Natural killer cell (primary cell): ENCODE data around the gene ALX1. TPM values are rescaled to one million over a fixed set of nuclear protein-coding genes. Genes with fewer than 3 reads are reported as not detected.
"Not testable (repeated sequence)": the region's sequence is repeated elsewhere in the genome, so short reads cannot be mapped to it uniquely, and the experiment has no call there.

Experiments used
- ATAC-seq, 3 donors: fragments of 150-1000 bp in 2 of 3; fragments of 200-7000 bp in 1 of 3; cut with Tn5 transposase; 1 replicate in 1 of 3; 2 replicates in 2 of 3; pipeline ENCODE4 v1.10.0; 2021; ENCODE audit warnings: mild to moderate bottlenecking in 2 of 3, moderate library complexity in 2 of 3
- DNase-seq, 2 donors: peaks; one replicate each; pipeline versions ENCODE4 v3.0.0 to v3.0.0-alpha.2; 2013 to 2021; ENCODE audit warnings: mixed read lengths in 1 of 2
- H3K27ac ChIP-seq: one replicate; pipeline ENCODE4 v1.5.1; 2013; ENCODE audit warnings: mild to moderate bottlenecking, low read length
- H3K27me3 ChIP-seq: one replicate; pipeline ENCODE4 v1.6.1; 2013; ENCODE audit warnings: low read length; ENCODE audit not compliant: control insufficient read depth, insufficient read depth
- H3K36me3 ChIP-seq: one replicate; pipeline ENCODE4 v1.6.1; 2013; ENCODE audit warnings: low read length; ENCODE audit not compliant: control insufficient read depth, insufficient read depth
- H3K4me1 ChIP-seq: one replicate; pipeline ENCODE4 v1.6.1; 2013; ENCODE audit warnings: low read length; ENCODE audit not compliant: control insufficient read depth, insufficient read depth
- H3K4me3 ChIP-seq: one replicate; pipeline ENCODE4 v1.5.1; 2013; ENCODE audit warnings: low read length
- H3K9me3 ChIP-seq: one replicate; pipeline ENCODE4 v1.6.1; 2013; ENCODE audit warnings: low read length; ENCODE audit not compliant: control insufficient read depth, insufficient read depth
- H3K27ac Mint-ChIP-seq, 2 donors: one replicate each; pipeline ENCODE4 v1.8.0; 2022; ENCODE audit warnings: mild to moderate bottlenecking in 2 of 2, mixed read lengths in 2 of 2, moderate library complexity in 1 of 2
- H3K27me3 Mint-ChIP-seq, 2 donors: one replicate each; pipeline ENCODE4 v1.8.0; 2022; ENCODE audit warnings: low read depth in 2 of 2, mixed read lengths in 2 of 2
- H3K36me3 Mint-ChIP-seq: one replicate; pipeline ENCODE4 v1.8.0; 2022; ENCODE audit warnings: mixed read lengths
- H3K4me1 Mint-ChIP-seq, 2 donors: one replicate each; pipeline ENCODE4 v1.8.0; 2022; ENCODE audit warnings: mixed read lengths in 2 of 2
- H3K4me3 Mint-ChIP-seq: one replicate; pipeline ENCODE4 v1.8.0; 2022; ENCODE audit warnings: mild to moderate bottlenecking, moderate library complexity, mixed read lengths
- H3K9me3 Mint-ChIP-seq, 2 donors: one replicate each; pipeline ENCODE4 v1.8.0; 2022; ENCODE audit warnings: mixed read lengths in 2 of 2
- CTCF ChIP-seq: fragments of 200-600 bp; IDR thresholded peaks from one replicate; pipeline ENCODE4 v1.8.0; 2022; ENCODE audit warnings: antibody characterized with exemption
- WGBS: methylation state at CpG from one replicate; pipeline ENCODE4 v1.1.7; 2013; ENCODE audit warnings: missing lambda C conversion rate; ENCODE audit not compliant: insufficient coverage; 5-methylcytosine and 5-hydroxymethylcytosine counted together
- intact Hi-C: fragments of 100-400 bp; cut with micrococcal nuclease; formaldehyde crosslinking; loops from one replicate; pipeline ENCODE4 v1.14.2; 2022
- total RNA-seq, 4 donors: library from RNA; stranded (reverse); fragments of 120-200 nt in 1 of 4; gene quantifications; one replicate each; pipeline versions ENCODE4 v1.2.3 to v1.2.4, GENCODE V29; 2013 to 2022

ALX1 gene
- total RNA-seq, 3 donors from 2014 or later (not counting 1 experiment from before 2014, with no cell fraction given): not detected

GRCh38 chr12:85308374-85308773 is 28.4 kb downstream of the ALX1 start:
- Histone ChIP-seq H3K36me3 (no peaks in the 10 kb centered on the region), H3K27me3 (no peaks in the 10 kb centered on the region), H3K4me3 (no peak overlapping the region), H3K27ac (no peak overlapping the region), H3K4me1 (no peaks in the 10 kb centered on the region), H3K9me3 (no peaks in the 10 kb centered on the region)
- Mint-ChIP-seq H3K27ac (no peak overlapping the region), H3K9me3 (no peaks in the 10 kb centered on the region), H3K27me3 (no peaks in the 10 kb centered on the region), H3K4me3 (no peak overlapping the region), H3K4me1 (no peaks in the 10 kb centered on the region), H3K36me3 (no peaks in the 10 kb centered on the region)
- ATAC-seq (no peak), DNase-seq (no peak)
- intact Hi-C loops: no loop called here
- WGBS: 80% methylated on average over 4 of the region's 5 CpGs
- no peak for TF ChIP-seq CTCF

GRCh38 chr12:85309125-85309566 is 29.1 kb downstream of the ALX1 start:
- 74% methylated on average over 5 of the region's 5 CpGs for WGBS
- Mint-ChIP-seq H3K4me3 (no peak overlapping the region), H3K4me1 (no peaks in the 10 kb centered on the region), H3K27me3 (no peaks in the 10 kb centered on the region), H3K36me3 (no peaks in the 10 kb centered on the region), H3K27ac (no peak overlapping the region), H3K9me3 (no peaks in the 10 kb centered on the region)
- no peak overlapping the region for H3K4me3 ChIP-seq
- no peak for TF ChIP-seq CTCF
- intact Hi-C loops: no loop called here
- H3K36me3 ChIP-seq: no peaks in the 10 kb centered on the region
- H3K9me3 ChIP-seq: no peaks in the 10 kb centered on the region
- H3K4me1 ChIP-seq: no peaks in the 10 kb centered on the region
- DNase-seq (no peak), ATAC-seq (no peak)
- no peaks in the 10 kb centered on the region for H3K27me3 ChIP-seq
- H3K27ac ChIP-seq: no peak overlapping the region

- Histone ChIP-seq H3K27me3 (no peaks in the 10 kb centered on the region), H3K4me3 (no peak overlapping the region), H3K4me1 (no peaks in the 10 kb centered on the region), H3K27ac (no peak overlapping the region), H3K36me3 (no peaks in the 10 kb centered on the region), H3K9me3 (no peaks in the 10 kb centered on the region)
- H3K9me3 Mint-ChIP-seq: no peaks in the 10 kb centered on the region
- no peak for TF ChIP-seq CTCF
- H3K4me1 Mint-ChIP-seq: no peaks in the 10 kb centered on the region
- no peaks in the 10 kb centered on the region for H3K36me3 Mint-ChIP-seq
- H3K4me3 Mint-ChIP-seq: no peak overlapping the region
- H3K27ac Mint-ChIP-seq: no peak overlapping the region
- 77% methylated on average over 3 of the region's 3 CpGs for WGBS
- no peak for ATAC-seq
- H3K27me3 Mint-ChIP-seq: no peaks in the 10 kb centered on the region
- intact Hi-C loops: no loop called here
- DNase-seq: no peak
Measured at GRCh38 chr12:85310025-85310424, 30.0 kb downstream of the ALX1 start.

DNA sequence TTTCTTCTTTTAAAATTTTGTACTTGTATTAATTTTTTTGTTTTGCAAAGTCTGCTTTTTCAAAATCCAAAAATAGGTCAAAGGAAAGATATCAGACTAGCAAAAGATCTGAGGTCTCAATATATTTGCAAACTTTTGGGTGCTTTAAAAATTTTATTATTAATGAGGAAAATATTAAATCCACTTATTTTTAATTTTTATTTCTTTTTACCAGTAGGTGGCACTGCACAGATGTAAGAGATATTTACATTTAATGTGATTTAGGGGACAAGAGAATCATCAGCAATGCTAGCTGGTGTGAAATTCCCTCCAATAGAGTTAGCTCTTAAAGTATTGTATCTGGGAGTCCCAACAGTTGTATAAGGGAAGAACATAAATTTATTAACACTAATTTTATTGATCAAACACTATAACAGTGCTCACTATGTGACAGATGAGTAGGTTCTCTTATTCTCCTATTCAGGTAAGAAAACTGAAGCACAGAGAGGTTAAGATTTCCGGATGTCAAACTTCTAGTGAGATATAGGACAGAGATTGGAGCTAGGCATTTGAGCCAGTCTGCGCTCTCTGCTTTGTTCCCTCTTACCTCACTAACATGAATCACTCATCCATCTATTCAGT is 30.5 kb downstream of the ALX1 start:
- WGBS: no CpG with 5 or more reads among the region's 2 CpGs
- no peak for TF ChIP-seq CTCF
- no peak overlapping the region for H3K27ac ChIP-seq
- H3K27me3 Mint-ChIP-seq: no peaks in the 10 kb centered on the region
- H3K4me1 Mint-ChIP-seq: no peaks in the 10 kb centered on the region
- H3K4me3 Mint-ChIP-seq: no peak overlapping the region
- H3K27me3 ChIP-seq: no peaks in the 10 kb centered on the region
- no peaks in the 10 kb centered on the region for H3K9me3 Mint-ChIP-seq
- no peak for DNase-seq
- ATAC-seq: no peak
- no peaks in the 10 kb centered on the region for H3K9me3 ChIP-seq
- H3K4me1 ChIP-seq: no peaks in the 10 kb centered on the region
- H3K27ac Mint-ChIP-seq: no peak overlapping the region
- no peak overlapping the region for H3K4me3 ChIP-seq
- H3K36me3 Mint-ChIP-seq: no peaks in the 10 kb centered on the region
- intact Hi-C loops: no loop called here
- no peaks in the 10 kb centered on the region for H3K36me3 ChIP-seq

- H3K9me3 ChIP-seq, H3K4me3 ChIP-seq, H3K27me3 Mint-ChIP-seq, H3K4me1 Mint-ChIP-seq, intact Hi-C loops, H3K27ac Mint-ChIP-seq, ATAC-seq, H3K27ac ChIP-seq, H3K4me3 Mint-ChIP-seq, H3K36me3 Mint-ChIP-seq, H3K36me3 ChIP-seq, H3K4me1 ChIP-seq, DNase-seq, H3K27me3 ChIP-seq: not testable (repeated sequence)
- WGBS: 92% methylated on average over 32 of the region's 33 CpGs
- H3K9me3 Mint-ChIP-seq: peaks cover 3 to 10% of the 10 kb centered on the region in 2 donors
Measured at GRCh38 chr12:85317866-85318636, 38.0 kb downstream of the ALX1 start.
